Measurements from ENCODE around the gene TMEM131.
A peak's percentile ranks its signal among the peaks of the same experiment; 100 is the strongest.
"Not testable (repeated sequence)": the region's sequence is repeated elsewhere in the genome, so short reads cannot be mapped to it uniquely, and the experiment has no call there.

Gene TMEM131

GRCh38 chr2:97985998-97986397, 9.8 kb downstream of the TMEM131 start:
- no peak for DNase-seq

GRCh38 chr2:97983698-97984097, 12.1 kb downstream of the TMEM131 start:
- DNase-seq: no peak

- DNase-seq: no peak
Observed at GRCh38 chr2:97983134-97983533, 12.6 kb downstream of the TMEM131 start.

GRCh38 chr2:97982621-97983020, 13.1 kb downstream of the TMEM131 start:
- DNase-seq: peak in 1 of 2 experiments; percentile 11

- no peak for DNase-seq
Observed at GRCh38 chr2:97981961-97982360, 13.8 kb downstream of the TMEM131 start.

GRCh38 chr2:97979904-97980303, 15.8 kb downstream of the TMEM131 start:
- DNase-seq: no peak

- DNase-seq: no peak
Observed at GRCh38 chr2:97974471-97974870, 21.3 kb downstream of the TMEM131 start.

GRCh38 chr2:97970293-97971060, 25.3 kb downstream of the TMEM131 start:
- DNase-seq: no peak

- DNase-seq: no peak
Observed at GRCh38 chr2:97969081-97970067, 26.4 kb downstream of the TMEM131 start.

- DNase-seq: no peak
Observed at GRCh38 chr2:97967931-97968627, 27.7 kb downstream of the TMEM131 start.

- DNase-seq: no peak
Observed at GRCh38 chr2:97967216-97967592, 28.5 kb downstream of the TMEM131 start.

- DNase-seq: no peak
Observed at GRCh38 chr2:97966545-97967215, 29.1 kb downstream of the TMEM131 start.

GRCh38 chr2:97965116-97965515, 30.6 kb downstream of the TMEM131 start:
- no peak for DNase-seq

GRCh38 chr2:97963880-97964279, 31.9 kb downstream of the TMEM131 start:
- no peak for DNase-seq

GRCh38 chr2:97963079-97963406, 32.7 kb downstream of the TMEM131 start:
- DNase-seq: no peak

GRCh38 chr2:97961534-97961933, 34.2 kb downstream of the TMEM131 start:
- no peak for DNase-seq

GRCh38 chr2:97958184-97958583, 37.6 kb downstream of the TMEM131 start:
- DNase-seq: no peak

- no peak for DNase-seq
Observed at GRCh38 chr2:97957432-97958183, 38.1 kb downstream of the TMEM131 start.

GRCh38 chr2:97956753-97957152, 39.0 kb downstream of the TMEM131 start:
- not testable (repeated sequence) for DNase-seq

- DNase-seq: no peak
Observed at GRCh38 chr2:97953853-97954252, 41.9 kb downstream of the TMEM131 start.

- DNase-seq: no peak
Observed at GRCh38 chr2:97952357-97952756, 43.4 kb downstream of the TMEM131 start.

- no peak for DNase-seq
Observed at GRCh38 chr2:97951155-97951680, 44.5 kb downstream of the TMEM131 start.

Data from NCI-H524 (cell line).